HG02885 (cell line): ENCODE data around the gene RER1.

Experiments used
- ATAC-seq: cut with Tn5 transposase; IDR thresholded peaks from one replicate; pipeline ENCODE4 v1.9.1; 2021; ENCODE audit warnings: mild to moderate bottlenecking; ENCODE audit not compliant: unreplicated experiment, poor library complexity

Gene RER1

GRCh38 chr1:2353551-2354438 is 37.8 kb upstream of the RER1 start:
- no peak for ATAC-seq

DNA sequence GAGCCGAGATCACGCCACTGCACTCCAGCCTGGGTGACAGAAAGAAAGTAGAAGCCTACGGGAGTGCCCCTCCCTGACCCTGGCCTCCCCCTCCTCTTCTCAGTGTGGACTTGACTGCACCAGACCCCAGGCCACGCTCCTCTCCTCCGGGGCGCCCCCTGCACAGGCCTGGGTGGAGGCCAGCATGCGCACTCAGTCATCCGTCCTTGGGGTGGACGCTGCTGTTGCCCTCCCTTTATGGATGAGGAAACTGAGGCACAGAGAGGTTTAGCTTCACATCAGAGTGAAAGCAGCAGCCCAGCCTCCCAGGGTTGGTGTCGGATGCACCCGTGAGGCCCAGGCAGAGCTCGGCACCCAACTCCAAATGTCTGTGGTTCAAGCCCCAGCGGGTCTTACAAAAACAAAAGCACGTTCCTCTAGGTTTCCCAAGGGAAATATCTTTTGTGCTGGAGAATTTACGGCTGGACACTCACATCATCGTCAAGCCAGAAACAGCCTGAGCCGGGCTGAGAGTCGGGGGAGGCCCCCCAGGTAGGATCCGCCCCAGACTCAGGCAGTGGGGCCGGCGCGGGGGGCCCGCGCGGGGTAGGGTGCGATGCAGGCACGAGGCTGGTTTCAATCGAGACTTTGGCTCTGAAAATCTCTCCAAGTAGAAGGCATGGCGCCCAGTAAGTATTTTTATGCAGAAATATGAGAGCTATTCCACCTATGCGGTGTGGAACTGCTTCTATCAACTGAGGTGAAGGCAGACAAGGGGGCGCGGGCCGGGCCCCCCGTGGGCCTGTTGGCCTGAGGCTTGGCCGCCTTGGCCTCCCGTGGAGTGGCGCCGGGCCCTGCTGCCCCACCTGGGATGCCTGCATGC is 36.9 kb upstream of the RER1 start:
- no peak for ATAC-seq

DNA sequence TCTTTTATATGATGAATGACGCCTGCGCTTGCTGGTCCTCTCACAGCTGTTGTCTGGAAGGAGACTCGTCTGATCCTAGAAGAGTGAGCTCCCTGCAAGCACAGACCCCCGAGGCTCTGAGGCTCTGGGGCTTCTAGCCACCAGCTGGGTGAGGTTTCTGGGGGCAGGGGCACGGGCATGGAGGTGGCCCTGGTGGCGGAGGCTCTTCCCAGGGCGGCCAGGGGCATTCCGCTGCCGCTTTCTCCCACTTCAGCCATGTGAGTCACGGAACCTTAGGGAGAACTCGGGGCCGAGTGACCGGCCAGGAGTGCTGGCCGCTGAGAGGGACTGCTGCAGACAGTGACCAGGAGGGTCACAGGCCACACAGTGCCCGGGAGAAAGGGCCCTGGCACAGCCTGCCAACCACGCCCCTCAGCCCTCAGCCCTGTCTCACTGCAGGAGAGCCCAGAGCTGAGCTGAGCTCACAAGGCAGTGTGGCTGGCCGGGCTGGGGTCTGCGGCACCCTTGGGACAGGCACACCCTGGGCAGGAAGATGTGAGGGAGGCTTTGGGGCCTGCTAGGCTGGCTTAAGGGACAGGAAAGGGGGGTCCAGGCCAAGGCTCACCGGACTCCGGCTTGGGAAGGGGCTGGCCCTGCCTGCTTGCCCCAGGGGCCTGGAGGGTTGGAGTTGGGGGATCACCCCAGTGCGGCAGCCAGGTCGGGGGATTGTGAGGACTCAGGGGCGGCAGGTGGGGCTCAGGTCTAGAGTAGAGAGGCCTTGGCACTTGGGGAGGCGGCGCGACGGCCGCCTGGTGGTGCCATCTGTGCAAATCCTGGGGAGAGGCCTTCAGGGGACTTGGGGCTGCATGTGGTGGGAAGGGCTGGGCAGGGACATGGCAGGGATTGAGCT is 36.0 kb upstream of the RER1 start:
- no peak for ATAC-seq

- ATAC-seq = no peak
Observed at GRCh38 chr1:2356401-2356800, 35.2 kb upstream of the RER1 start.

DNA sequence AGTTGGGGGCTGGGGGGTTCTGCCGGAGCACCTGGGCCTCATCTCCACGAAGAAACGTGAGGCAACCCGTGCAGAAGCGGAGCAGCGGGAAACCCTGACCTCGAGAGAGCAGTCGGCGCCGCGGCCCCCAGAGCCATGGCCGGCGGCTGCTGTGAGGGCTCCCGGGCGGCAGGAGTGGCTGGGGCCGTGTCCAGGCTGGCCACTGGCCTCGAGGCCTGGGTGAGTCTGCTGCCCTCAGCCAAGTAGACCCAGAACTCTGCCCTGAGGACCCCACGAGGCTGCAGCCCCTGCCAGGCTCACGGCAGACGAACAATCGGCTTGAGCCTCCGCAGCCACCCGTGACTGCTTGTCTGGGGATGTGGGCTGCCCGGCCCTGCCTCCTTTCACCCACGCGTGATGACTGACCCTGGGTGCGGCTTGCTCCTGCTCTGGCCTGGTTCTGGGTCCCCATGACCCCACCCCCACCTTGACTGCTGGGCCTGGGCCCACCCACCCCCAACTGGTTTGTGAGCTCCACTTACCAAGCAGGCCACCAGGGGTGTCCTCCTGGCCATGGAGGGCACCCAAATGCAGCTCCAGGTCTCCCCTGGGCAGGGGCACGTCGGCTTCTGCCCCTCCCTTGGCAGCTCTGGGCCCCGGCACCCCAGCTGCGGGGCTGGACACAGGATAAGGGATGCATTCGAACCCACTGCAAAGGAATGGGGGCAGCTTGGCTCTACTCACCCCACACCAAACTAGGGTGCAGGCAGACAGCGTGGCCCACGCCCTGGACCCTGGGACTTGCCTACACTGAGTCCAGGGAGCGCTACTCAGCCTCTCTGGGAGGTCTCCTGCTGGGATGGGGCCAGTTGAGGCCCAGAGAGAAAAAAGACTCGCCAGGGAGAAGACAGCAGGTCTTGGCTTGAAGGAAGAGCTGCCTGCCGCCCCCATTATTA is 34.5 kb upstream of the RER1 start:
- ATAC-seq = no peak

DNA sequence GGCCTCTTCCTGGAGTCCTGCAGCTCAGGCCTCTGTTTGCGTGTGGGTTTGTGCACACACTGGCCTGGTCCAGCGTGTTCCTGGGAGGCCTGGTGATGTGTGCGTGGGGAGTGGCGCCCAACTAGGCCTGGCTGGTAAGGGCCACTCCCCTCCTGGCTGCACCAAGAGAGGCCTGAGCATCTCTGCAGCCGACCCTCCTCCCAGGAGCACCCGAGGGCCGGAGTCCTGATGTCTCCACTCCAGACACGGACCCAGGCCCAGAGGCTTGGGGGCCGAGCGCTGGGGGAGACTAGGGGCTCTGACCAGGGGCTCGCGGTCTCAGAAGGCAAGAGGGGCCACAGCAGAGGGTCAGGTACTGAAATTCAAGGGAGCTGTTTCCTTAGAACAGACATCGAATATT is 33.6 kb upstream of the RER1 start:
- ATAC-seq = no peak

DNA sequence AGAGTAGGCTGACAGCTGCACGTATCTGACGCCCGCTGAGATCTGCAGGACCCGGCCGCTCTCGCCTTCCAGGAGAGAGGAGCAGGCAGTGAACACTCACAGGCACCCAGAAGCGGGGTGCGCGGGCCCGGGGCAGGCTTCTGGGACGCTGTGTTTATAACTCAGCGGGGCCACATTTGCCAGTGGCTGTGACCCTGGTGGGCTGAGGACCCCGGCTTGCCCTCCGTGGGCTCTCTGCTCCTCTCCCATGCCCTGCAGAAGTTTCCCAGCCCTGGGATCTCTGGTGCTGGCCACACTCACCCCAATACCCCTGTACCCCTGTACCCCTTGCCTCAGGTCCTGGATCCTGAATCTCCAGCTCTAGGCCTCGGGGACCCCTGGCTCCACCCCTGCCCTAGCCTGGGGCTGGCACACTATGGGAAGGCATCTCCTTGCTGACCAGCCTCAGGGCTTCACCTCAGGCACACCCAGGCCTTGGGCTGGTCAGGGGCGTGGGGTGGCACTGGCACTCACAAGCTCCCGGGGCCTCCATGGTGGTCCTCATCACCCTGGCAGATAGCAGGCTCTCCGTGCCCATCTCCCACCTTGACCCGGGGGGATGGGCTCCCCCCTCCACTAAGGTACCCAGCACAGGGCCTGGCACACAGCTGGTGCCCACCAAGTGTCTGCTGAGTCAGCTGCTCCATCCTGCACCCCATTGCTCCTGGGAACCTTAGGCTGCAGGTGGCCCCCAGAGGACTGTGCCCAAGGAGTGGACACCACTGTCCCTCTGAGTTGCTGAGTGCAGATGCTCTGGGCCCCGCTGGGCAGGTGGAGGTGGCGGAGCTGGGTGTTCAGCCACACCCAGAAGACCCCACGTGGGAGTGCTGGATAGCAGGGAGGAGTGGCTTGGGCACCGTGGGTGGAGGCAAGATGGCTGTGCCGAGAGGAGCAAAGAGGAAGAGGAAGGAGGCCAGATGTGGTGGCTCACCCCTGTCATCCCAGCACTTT is 32.7 kb upstream of the RER1 start:
- no peak for ATAC-seq

GRCh38 chr1:2360588-2361364 is 30.9 kb upstream of the RER1 start:
- no peak for ATAC-seq

DNA sequence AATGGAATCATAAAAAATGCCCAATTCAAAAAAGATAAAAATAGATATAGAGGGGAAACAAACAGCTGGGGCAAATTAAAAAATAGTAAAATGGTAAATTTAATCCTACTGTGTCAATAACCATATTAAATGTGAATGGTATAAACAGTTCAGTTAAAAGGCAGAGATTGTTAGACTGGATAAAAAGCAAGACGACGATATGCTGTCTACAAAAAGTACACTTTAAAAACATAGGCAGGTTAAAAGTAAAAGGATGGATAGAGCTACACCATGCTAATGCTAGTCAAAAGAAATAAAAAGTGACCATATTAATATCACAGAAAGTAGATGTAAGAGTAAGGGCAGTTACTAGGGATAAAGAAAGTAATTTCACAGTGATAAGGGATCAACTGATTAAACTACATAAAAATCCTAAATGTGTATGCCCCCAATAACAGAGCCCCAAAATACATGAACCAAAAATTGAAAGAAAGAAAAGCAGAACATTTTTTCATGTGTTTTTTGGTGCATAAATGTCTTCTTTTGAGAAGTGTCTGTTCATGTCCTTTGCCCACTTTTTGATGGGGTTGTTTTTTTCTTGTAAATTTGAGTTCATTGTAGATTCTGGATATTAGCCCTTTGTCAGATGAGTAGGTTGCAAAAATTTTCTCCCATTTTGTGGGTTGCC is 27.7 kb upstream of the RER1 start:
- ATAC-seq = no peak

GRCh38 chr1:2368053-2368744 is 23.4 kb upstream of the RER1 start:
- ATAC-seq = no peak

- ATAC-seq = no peak
Observed at GRCh38 chr1:2372551-2373490, 18.8 kb upstream of the RER1 start.

GRCh38 chr1:2373551-2374251 is 17.9 kb upstream of the RER1 start:
- no peak for ATAC-seq

DNA sequence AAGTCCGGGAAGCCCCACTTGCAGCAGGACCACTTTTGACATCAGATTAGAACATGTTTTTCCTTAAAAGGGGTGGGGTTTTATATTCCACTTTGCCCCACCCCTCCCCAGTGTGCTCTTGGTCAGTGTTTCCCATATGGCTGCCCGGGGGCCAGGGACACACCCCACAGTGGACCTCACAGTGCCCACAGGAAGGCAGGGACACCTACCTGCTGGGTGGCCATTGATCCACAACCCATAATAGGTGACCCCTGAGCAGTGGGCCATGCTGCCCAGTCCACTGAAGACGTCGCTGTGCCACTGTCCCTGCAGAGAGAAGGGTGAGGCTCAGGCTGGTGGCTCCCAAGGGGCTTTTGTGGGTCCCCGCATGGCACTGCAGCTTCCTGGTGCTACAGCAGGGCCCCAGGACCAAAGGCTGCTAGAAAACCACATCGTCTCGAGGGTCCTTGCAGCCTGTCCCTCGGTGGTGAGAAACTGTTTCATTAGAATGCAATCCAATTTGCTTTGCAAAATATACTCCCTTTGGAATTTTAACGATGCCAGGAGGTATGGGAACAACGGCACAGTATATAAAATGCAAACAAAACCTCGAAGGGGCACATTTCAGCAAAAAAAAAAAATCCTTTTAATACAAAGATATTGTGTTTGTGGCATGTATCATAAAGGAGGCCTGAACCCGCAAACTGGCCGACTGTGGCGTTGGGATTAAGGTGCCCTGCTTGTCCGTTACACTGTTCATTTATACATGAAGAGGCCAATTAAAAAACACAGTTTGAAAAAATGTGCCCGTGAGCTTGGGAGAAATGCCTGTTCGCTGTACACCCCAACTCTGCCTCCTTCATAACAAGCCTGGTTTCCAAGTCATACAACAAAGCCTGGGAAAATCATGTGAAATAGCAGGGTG is 17.1 kb upstream of the RER1 start:
- no peak for ATAC-seq
